H1 (cell line): ENCODE results near the gene PIEZO1. TPM values are rescaled to one million over a fixed set of nuclear protein-coding genes. Genes with fewer than 3 reads are reported as not detected.

Experiments
- KDM5A ChIP-seq: fragments of 200-600 bp; IDR thresholded peaks from 2 replicates; pipeline ENCODE4 v1.7.1; 2012; ENCODE audit warnings: mild to moderate bottlenecking, low read length, inconsistent platforms, mixed read lengths
- NANOG ChIP-seq: IDR thresholded peaks from 2 replicates; pipeline ENCODE4 v1.6.1; 2011; ENCODE audit warnings: low read length, low read depth, mild to moderate bottlenecking, inconsistent platforms; ENCODE audit not compliant: insufficient read depth, poor library complexity, severe bottlenecking
- polyA plus RNA-seq, 7 experiments: library from polyadenylated mRNA; depleted of rRNA in 3 of 7; stranded (reverse) in 5 of 7; unstranded in 2 of 7; fragments of >200 nt in 5 of 7; fragments of 200-250 nt in 2 of 7; gene quantifications; 1 replicate in 5 of 7; 2 replicates in 1 of 7; 4 replicates in 1 of 7; pipeline versions ENCODE4 v1.2.1 to v1.2.3, GENCODE V29; 2011 to 2013; ENCODE audit warnings: missing spikeins in 2 of 7, mixed read lengths in 2 of 7
- total RNA-seq: library from RNA; stranded (reverse); fragmentation: NEBNext Ultra II Directional; extraction: Animal tissue kit (Norgen Biotek cat#: 25700); gene quantifications from 2 replicates; pipeline ENCODE4 v1.2.1, GENCODE V29; 2021
- TF ChIP-seq, protein P1 (sequence below): fragments of 300-600 bp; sonication (generic); IDR thresholded peaks from 2 replicates; pipeline ENCODE4 v1.7.1; 2012; ENCODE audit warnings: low read length, moderate library complexity, mild to moderate bottlenecking, inconsistent platforms; ENCODE audit not compliant: insufficient replicate concordance

The PIEZO1 gene
- total and polyA plus RNA-seq, 2 of the 8 experiments (the other 6 are each of a cell fraction or from before 2014, with no cell fraction given), result 42.3 to 67.5 TPM

DNA sequence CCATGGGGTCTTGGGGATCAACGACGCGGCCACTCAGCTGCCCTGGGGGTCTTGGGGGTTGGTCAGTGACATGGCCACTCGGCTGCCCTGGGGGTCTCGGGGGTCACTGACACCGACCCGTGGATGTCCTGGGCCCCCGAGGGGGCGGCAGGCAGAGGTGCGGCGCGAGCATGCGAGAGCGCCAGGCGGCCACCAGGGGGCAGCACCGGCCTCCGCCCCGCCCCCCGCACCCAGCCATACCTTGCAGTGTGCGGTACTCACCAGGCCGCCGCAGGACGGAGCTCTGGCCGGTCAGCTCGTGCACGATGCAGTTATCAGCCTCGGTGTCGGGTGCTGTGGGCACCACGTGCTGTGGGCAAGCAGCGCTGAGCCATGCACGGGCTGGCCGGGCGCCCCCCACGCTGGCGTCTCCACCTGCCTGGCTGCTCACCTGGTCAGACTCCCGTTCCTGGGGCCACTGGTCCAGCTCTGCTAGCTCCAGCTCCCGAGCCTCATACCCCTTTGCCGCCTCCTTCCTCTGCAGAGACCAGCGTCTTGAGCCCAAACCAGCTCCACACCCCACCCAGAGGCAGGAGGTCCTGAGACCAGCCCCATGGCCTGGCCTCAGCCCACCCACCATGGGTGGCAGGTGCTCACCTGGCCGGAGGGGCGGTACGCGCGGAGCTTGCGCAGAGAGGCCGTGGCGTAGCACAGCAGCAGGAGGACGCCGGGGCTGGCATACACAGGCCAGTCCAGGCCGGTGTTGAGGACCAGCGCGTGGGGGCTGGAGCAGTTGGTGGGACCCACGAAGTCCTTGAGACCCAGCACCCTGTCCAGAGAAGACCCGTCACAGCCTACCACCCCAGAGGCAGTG is 47.5 kb downstream of the PIEZO1 start (continued):
- TF ChIP-seq, protein P1, sequence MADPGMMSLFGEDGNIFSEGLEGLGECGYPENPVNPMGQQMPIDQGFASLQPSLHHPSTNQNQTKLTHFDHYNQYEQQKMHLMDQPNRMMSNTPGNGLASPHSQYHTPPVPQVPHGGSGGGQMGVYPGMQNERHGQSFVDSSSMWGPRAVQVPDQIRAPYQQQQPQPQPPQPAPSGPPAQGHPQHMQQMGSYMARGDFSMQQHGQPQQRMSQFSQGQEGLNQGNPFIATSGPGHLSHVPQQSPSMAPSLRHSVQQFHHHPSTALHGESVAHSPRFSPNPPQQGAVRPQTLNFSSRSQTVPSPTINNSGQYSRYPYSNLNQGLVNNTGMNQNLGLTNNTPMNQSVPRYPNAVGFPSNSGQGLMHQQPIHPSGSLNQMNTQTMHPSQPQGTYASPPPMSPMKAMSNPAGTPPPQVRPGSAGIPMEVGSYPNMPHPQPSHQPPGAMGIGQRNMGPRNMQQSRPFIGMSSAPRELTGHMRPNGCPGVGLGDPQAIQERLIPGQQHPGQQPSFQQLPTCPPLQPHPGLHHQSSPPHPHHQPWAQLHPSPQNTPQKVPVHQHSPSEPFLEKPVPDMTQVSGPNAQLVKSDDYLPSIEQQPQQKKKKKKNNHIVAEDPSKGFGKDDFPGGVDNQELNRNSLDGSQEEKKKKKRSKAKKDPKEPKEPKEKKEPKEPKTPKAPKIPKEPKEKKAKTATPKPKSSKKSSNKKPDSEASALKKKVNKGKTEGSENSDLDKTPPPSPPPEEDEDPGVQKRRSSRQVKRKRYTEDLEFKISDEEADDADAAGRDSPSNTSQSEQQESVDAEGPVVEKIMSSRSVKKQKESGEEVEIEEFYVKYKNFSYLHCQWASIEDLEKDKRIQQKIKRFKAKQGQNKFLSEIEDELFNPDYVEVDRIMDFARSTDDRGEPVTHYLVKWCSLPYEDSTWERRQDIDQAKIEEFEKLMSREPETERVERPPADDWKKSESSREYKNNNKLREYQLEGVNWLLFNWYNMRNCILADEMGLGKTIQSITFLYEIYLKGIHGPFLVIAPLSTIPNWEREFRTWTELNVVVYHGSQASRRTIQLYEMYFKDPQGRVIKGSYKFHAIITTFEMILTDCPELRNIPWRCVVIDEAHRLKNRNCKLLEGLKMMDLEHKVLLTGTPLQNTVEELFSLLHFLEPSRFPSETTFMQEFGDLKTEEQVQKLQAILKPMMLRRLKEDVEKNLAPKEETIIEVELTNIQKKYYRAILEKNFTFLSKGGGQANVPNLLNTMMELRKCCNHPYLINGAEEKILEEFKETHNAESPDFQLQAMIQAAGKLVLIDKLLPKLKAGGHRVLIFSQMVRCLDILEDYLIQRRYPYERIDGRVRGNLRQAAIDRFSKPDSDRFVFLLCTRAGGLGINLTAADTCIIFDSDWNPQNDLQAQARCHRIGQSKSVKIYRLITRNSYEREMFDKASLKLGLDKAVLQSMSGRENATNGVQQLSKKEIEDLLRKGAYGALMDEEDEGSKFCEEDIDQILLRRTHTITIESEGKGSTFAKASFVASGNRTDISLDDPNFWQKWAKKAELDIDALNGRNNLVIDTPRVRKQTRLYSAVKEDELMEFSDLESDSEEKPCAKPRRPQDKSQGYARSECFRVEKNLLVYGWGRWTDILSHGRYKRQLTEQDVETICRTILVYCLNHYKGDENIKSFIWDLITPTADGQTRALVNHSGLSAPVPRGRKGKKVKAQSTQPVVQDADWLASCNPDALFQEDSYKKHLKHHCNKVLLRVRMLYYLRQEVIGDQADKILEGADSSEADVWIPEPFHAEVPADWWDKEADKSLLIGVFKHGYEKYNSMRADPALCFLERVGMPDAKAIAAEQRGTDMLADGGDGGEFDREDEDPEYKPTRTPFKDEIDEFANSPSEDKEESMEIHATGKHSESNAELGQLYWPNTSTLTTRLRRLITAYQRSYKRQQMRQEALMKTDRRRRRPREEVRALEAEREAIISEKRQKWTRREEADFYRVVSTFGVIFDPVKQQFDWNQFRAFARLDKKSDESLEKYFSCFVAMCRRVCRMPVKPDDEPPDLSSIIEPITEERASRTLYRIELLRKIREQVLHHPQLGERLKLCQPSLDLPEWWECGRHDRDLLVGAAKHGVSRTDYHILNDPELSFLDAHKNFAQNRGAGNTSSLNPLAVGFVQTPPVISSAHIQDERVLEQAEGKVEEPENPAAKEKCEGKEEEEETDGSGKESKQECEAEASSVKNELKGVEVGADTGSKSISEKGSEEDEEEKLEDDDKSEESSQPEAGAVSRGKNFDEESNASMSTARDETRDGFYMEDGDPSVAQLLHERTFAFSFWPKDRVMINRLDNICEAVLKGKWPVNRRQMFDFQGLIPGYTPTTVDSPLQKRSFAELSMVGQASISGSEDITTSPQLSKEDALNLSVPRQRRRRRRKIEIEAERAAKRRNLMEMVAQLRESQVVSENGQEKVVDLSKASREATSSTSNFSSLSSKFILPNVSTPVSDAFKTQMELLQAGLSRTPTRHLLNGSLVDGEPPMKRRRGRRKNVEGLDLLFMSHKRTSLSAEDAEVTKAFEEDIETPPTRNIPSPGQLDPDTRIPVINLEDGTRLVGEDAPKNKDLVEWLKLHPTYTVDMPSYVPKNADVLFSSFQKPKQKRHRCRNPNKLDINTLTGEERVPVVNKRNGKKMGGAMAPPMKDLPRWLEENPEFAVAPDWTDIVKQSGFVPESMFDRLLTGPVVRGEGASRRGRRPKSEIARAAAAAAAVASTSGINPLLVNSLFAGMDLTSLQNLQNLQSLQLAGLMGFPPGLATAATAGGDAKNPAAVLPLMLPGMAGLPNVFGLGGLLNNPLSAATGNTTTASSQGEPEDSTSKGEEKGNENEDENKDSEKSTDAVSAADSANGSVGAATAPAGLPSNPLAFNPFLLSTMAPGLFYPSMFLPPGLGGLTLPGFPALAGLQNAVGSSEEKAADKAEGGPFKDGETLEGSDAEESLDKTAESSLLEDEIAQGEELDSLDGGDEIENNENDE, result no peak
- TF ChIP-seq KDM5A, result no peak
- TF ChIP-seq NANOG, result peak; percentile 48
